IMR-90 (cell line): ENCODE results near the gene LRRC14B.

Source experiments
- BHLHE40 ChIP-seq: fragments of 150-350 bp; IDR thresholded peaks from 2 replicates; pipeline ENCODE4 v1.6.1; 2016; ENCODE audit warnings: mild to moderate bottlenecking, low read depth, low read length
- CEBPB ChIP-seq: IDR thresholded peaks from 2 replicates; pipeline ENCODE4 v1.6.1; 2012; ENCODE audit warnings: low read depth, low read length, improper control_type of control experiment
- CTCF ChIP-seq: conservative IDR thresholded peaks from 2 replicates; pipeline ENCODE4 v1.5.1; 2012; ENCODE audit warnings: mild to moderate bottlenecking, low read depth, low read length, improper control_type of control experiment
- ELK1 ChIP-seq: fragments of 150-350 bp; IDR thresholded peaks from 2 replicates; pipeline ENCODE4 v1.6.1; 2016; ENCODE audit warnings: low read depth, mild to moderate bottlenecking, low read length, moderate library complexity, borderline replicate concordance
- NFE2L2 ChIP-seq: fragments of 150-350 bp; IDR thresholded peaks from 2 replicates; pipeline ENCODE4 v1.6.1; 2016; ENCODE audit warnings: low read depth, mild to moderate bottlenecking, low read length
- POLR2A ChIP-seq: IDR thresholded peaks from 2 replicates; pipeline ENCODE4 v1.6.1; 2012; ENCODE audit warnings: mild to moderate bottlenecking, low read depth, low read length
- RAD21 ChIP-seq: IDR thresholded peaks from 2 replicates; pipeline ENCODE4 v1.6.1; 2012; ENCODE audit warnings: low read length, improper control_type of control experiment
- RFX5 ChIP-seq: IDR thresholded peaks from 2 replicates; pipeline ENCODE4 v1.8.0; 2012; ENCODE audit warnings: low read depth, mild to moderate bottlenecking, low read length, moderate library complexity
- TF ChIP-seq, protein P1 (sequence below): fragments of 150-350 bp; IDR thresholded peaks from 2 replicates; pipeline ENCODE4 v1.6.1; 2017; ENCODE audit warnings: mild to moderate bottlenecking, antibody characterized with exemption, low read length, low read depth

- no peak for TF ChIP-seq CEBPB
- TF ChIP-seq CTCF = no peak
- no peak for TF ChIP-seq RAD21
- no peak for TF ChIP-seq POLR2A
- TF ChIP-seq BHLHE40 = no peak
- TF ChIP-seq, protein P1, sequence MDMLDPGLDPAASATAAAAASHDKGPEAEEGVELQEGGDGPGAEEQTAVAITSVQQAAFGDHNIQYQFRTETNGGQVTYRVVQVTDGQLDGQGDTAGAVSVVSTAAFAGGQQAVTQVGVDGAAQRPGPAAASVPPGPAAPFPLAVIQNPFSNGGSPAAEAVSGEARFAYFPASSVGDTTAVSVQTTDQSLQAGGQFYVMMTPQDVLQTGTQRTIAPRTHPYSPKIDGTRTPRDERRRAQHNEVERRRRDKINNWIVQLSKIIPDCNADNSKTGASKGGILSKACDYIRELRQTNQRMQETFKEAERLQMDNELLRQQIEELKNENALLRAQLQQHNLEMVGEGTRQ = no peak
- no peak for TF ChIP-seq NFE2L2
- TF ChIP-seq ELK1 = no peak
- TF ChIP-seq RFX5 = no peak
Observed at GRCh38 chr5:145585-146323, 45.5 kb upstream of the LRRC14B start.
